ENCODE results near the gene F10.

F10 gene

GRCh38 chr13:113192902-113193301, 70.3 kb downstream of the F10 start:
- Histone ChIP-seq H3K36me3 (ENCODE audit: control insufficient read depth, insufficient read depth, low read length) (peaks cover 92% of the 10 kb centered on the region), H3K9ac (ENCODE audit: low read length) (no peak overlapping the region), H3K4me3 (ENCODE audit: low read depth, low read length) (no peak overlapping the region), H3K9me3 (ENCODE audit: control insufficient read depth, insufficient read depth, low read depth, low read length) (no peaks in the 10 kb centered on the region), H3K27ac (ENCODE audit: low read depth, low read length) (no peak overlapping the region), H3K4me1 (ENCODE audit: control insufficient read depth, insufficient read depth, low read length) (no peaks in the 10 kb centered on the region), H3K27me3 (ENCODE audit: control insufficient read depth, insufficient read depth, low read length) (no peaks in the 10 kb centered on the region)

DNA sequence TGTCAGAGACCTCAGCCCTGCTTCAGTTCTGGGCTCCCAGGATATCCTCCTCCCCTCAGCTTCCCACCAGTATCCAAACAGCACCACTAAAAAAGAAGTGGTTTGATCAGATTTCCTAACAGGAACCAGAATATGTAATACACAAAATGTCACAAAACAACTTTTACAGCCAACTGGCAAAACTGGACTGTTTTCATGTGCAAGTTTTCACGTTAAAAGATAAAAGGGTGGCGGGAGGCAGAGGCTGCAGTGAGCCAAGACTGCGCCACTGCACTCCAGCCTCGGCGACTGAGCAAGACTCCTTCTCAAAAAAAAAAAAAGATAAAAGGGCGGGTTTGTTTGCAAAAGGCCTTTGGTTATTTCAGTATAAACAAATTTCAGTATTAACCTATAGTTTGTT, 72.8 kb downstream of the F10 start:
- Histone ChIP-seq H3K9me3 (ENCODE audit: control insufficient read depth, insufficient read depth, low read depth, low read length) (no peaks in the 10 kb centered on the region), H3K36me3 (ENCODE audit: control insufficient read depth, insufficient read depth, low read length) (peaks cover 96% of the 10 kb centered on the region), H3K9ac (ENCODE audit: low read length) (no peak overlapping the region), H3K27ac (ENCODE audit: low read depth, low read length) (no peak overlapping the region), H3K27me3 (ENCODE audit: control insufficient read depth, insufficient read depth, low read length) (no peaks in the 10 kb centered on the region), H3K4me1 (ENCODE audit: control insufficient read depth, insufficient read depth, low read length) (no peaks in the 10 kb centered on the region), H3K4me3 (ENCODE audit: low read depth, low read length) (no peak overlapping the region)

GRCh38 chr13:113196970-113197737, 74.6 kb downstream of the F10 start:
- Histone ChIP-seq H3K9me3 (ENCODE audit: control insufficient read depth, insufficient read depth, low read depth, low read length) (no peaks in the 10 kb centered on the region), H3K9ac (ENCODE audit: low read length) (no peak overlapping the region), H3K27me3 (ENCODE audit: control insufficient read depth, insufficient read depth, low read length) (no peaks in the 10 kb centered on the region), H3K4me1 (ENCODE audit: control insufficient read depth, insufficient read depth, low read length) (no peaks in the 10 kb centered on the region), H3K4me3 (ENCODE audit: low read depth, low read length) (no peak overlapping the region), H3K27ac (ENCODE audit: low read depth, low read length) (no peak overlapping the region), H3K36me3 (ENCODE audit: control insufficient read depth, insufficient read depth, low read length) (peaks cover 82% of the 10 kb centered on the region)

Data from HUES6 (cell line).